EH (cell line): ENCODE results near the gene HOXD9.

Source experiments
- DNase-seq: peaks from one replicate; pipeline ENCODE4 v3.0.0-alpha.2; 2015; ENCODE audit warnings: low read depth

Gene HOXD9

DNA sequence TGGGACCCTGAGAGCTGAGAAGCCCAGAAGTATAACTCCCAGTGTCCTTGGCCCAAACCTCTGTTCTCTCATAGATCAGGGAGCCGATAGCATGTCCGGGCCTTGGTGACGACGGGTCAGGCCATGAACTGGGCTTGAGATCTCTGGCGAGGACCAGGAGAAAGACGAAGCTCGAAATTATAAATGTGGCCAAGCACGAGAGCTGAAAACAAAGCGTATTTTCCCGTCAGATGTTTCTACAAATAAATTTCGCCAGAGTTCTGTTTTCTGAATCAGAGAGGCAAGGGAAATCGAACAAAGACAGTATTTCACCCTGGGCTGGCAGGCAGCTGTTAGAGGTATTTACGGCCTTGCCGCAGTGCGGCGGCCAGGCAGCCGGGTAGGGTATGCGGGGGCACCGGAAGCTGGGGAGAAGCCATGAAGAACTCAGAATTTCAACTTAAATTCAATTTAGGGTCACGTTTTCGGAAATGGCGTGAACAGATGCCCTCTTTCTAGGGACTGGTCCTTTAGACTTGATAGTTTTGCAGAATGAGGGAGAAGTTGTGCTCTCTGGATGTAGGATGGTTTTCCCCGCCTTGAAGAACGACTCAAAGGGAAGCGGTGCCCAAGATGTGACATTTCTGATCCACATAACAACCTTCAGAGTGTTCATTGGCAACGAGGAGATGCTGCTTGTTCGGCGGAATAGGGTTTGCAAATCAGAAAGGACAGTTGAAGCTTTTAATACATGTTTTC lies 16.6 kb downstream of the HOXD9 start:
- DNase-seq = no peak

- peak; percentile 10 for DNase-seq
Observed at GRCh38 chr2:176139661-176140512, 17.4 kb downstream of the HOXD9 start.

GRCh38 chr2:176140513-176141317 lies 18.2 kb downstream of the HOXD9 start:
- DNase-seq = peak; percentile 67

DNA sequence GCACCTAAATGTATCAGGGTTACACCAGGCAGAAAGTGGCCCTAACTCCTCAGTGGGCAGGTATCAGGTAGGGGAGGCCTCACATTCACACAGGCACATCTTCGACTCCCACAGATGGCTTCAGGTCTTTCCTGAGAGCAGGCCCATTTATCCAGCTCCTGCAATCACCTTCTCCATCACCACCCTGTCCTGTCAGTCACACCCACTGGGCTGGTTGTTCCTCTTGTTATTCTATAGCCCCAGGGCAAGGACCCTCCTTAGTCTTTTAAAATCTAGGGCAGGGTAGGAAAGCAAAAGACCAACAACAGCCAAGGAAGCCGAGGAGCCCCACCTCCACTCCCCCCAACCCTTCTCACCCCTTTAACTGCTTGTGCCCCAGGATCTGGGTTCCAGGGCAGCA lies 19.8 kb downstream of the HOXD9 start:
- no peak for DNase-seq

GRCh38 chr2:176145085-176145969 lies 22.8 kb downstream of the HOXD9 start:
- DNase-seq = no peak

GRCh38 chr2:176146101-176146500 lies 23.6 kb downstream of the HOXD9 start:
- DNase-seq = no peak

GRCh38 chr2:176146645-176147044 lies 24.1 kb downstream of the HOXD9 start:
- DNase-seq = no peak

DNA sequence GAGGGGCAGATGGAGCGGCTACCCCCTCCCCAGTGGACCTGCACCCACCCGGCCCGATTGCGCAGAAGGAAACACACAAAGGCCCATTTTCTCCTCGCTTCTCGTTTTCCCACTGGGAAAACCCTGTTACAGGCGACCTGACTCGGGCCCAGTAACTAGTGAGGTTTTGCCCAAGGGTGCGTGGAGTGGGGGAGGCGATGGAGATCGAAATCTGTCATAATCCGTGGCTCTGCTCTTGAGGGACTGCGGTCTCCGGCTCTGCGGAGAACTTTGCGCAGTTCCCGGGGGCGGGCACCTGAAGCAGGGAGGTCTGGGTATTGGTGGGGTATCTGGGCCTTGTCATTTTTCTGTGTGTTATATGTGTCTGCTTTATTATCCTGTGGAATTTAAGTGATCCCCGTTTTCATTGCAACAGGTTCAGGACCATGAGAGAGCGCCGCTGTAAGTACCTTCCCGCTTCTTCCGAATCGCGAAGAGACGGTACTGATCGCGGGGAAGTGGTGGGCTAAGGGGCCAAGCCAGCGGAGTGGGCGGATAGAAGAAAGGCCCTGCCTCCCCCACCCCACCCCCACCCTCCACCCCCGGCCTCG lies 24.8 kb downstream of the HOXD9 start:
- DNase-seq = no peak

DNA sequence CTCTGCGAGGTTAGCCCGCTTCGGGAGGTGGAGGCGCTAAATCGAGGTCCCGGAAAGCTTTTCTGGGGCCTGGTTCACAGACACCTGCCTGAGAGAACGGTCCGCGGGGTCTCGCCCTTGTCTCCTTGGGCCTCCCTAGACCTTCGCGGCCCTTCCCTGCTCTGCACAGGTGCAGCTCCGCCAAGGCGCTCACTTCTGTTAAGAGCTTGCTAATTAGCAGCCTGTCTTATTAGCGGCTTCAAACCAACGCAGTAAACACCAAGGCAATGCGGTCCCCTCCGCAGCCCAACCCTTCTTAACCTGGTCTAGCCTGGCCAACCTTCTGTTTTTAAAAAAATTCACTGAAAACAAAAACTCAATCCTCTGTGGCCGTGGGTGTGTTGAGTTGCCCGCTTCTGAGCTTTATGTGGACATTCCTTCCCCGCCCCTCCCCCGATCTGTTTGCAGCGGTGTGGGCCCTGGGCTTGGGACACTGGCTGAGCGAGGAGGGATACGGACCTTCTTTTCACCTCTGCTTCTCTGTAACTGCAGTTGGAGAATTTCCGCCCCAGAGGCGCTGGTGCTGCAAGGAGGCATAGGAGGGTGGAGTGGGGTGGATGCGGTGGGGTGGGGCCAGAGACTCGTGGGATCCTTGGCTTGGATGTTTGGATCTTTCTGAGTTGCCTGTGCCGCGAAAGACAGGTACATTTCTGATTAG lies 25.4 kb downstream of the HOXD9 start:
- DNase-seq = no peak

DNA sequence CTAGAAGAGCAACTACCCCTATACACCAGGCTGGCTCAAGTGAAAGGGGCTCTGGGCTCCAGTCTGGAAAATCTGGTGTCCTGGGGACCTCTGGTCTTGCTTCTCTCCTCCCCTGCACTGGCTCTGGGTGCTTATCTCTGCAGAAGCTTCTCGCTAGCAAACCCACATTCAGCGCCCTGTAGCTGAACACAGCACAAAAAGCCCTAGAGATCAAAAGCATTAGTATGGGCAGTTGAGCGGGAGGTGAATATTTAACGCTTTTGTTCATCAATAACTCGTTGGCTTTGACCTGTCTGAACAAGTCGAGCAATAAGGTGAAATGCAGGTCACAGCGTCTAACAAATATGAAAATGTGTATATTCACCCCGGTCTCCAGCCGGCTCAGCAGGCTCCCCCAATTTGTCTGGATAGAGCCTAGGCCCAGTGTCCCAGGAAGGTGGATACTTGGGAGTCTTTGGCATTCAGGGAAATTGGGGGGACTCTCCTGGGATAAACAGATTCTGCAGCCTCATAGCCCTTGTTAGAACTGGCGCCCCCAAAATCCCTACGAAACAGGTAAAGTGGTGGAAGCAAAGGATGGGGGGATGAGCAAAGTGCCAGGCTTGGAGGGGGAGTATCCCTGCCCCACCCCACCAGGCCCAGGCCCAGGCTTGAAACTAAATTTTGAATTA lies 26.4 kb downstream of the HOXD9 start:
- no peak for DNase-seq

- DNase-seq = no peak
Observed at GRCh38 chr2:176149481-176149938, 27.0 kb downstream of the HOXD9 start.

- no peak for DNase-seq
Observed at GRCh38 chr2:176149939-176150583, 27.5 kb downstream of the HOXD9 start.

DNA sequence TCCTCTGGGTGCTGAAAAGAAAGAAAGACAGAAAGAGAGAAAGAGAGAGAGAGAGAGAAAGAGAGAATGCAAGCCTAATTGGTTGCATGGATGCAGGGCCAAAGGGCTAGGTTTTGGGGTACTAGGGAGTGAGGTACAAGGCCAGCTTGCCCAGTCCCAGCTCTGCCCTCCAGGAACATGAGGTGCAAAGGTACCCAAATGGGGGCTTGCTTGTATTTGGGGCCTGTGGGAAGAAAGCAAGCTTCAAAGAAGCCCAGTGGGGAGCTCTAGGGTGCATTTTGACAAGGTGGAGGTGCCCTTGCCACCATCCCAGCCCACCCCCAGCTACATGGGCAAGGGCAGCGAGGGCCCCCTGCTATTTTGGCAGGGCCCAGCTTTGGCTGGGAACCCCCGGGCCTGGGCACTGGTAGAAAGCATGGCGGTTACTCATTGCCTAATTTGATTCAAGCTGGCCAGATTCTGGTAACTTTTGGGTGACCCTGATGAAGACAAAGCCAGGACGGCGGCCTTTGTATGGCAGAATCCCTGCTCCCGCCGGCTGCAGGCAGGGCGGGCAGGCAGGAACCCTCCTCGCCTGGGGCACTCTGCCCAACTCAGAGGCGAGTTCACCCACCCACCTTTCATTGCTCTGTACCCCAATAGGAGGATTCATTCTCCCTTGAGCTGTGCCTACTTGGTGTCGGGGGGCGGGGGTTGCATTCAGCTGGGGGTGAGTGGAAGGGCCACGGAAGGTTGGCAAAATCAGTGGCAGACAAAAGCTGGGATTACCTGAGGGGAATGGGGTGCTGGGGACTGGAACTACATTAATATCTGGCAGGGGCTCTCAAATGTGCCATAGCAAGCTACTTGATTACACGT lies 28.3 kb downstream of the HOXD9 start:
- DNase-seq = no peak

DNA sequence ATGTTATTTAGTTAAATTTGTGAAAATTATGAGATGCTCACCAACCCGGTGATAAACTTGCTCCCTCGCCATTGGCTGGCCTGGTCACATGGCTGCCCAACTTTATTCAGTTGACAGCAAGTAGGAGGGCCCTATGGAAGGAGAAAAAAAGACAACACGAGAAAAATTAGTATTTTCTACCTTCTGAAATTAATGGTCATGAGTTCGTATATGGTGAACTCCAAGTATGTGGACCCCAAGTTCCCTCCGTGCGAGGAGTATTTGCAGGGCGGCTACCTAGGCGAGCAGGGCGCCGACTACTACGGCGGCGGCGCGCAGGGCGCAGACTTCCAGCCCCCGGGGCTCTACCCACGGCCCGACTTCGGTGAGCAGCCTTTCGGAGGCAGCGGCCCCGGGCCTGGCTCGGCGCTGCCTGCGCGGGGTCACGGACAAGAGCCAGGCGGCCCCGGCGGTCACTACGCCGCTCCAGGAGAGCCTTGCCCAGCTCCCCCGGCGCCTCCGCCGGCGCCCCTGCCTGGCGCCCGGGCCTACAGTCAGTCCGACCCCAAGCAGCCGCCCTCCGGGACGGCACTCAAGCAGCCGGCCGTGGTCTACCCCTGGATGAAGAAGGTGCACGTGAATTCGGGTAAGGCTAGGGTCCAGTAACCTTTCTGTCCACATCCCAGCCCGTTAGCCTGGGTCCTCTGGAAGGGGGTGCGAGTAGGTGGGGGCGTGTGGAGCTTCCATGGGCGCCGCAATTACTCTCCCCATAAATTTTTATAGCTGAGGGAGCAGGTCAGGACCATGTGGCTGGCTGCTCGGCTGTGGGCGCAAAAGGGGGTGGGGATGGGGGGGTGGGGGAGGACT lies 29.1 kb downstream of the HOXD9 start, which contains the start of gene HOXD4:
HOXD4 (plus strand) TSS at position 109 of the 846 bp plus-strand sequence; CDS start at position 193, 84 bp downstream.
- no peak for DNase-seq

DNA sequence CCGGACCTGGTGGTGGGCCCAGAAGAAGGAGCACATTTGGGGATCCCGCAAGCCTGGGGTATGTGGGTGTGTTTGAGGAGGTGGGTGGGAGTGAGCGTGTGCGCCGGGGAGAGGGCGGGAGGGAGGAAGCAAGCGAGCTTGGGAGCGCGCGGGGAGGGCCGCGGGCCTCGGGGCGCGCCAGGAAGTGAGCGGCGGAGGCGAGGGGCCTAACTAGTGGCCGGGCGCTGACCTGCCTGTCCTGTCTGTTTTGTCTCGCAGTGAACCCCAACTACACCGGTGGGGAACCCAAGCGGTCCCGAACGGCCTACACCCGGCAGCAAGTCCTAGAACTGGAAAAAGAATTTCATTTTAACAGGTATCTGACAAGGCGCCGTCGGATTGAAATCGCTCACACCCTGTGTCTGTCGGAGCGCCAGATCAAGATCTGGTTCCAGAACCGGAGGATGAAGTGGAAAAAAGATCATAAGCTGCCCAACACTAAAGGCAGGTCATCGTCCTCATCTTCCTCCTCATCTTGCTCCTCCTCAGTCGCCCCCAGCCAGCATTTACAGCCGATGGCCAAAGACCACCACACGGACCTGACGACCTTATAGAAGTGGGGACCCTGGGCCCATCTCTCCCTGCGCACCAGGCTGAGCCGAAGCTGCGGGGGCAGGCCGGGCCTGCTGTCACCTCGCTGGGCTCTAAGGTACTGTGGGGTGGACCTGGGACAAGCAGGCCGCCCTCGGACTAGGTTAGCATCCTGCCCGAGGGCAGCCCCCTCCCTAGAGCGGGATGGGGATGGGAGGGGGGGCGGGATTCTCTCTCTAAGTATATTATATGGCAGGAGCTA lies 30.0 kb downstream of the HOXD9 start:
- DNase-seq = no peak

GRCh38 chr2:176154576-176155252 lies 32.2 kb downstream of the HOXD9 start:
- no peak for DNase-seq
